Fibroblast of villous mesenchyme (primary cell): Measurements from ENCODE around the gene GIPC2. TPM values are rescaled to one million over a fixed set of nuclear protein-coding genes. Genes with fewer than 3 reads are reported as not detected.

Source experiments
- DNase-seq: peaks from one replicate; pipeline ENCODE4 v3.0.0-alpha.2; 2010; ENCODE audit warnings: low read depth
- H3K4me3 ChIP-seq: 2 replicates; pipeline ENCODE4 v1.5.1; 2011; ENCODE audit warnings: low read depth, mild to moderate bottlenecking, low read length
- total RNA-seq: library from RNA; depleted of rRNA; stranded (reverse); fragments of >200 nt; gene quantifications from 2 replicates; pipeline ENCODE4 v1.2.3, GENCODE V29; 2012
- TF ChIP-seq, protein P1 (sequence below): IDR thresholded peaks from 2 replicates; pipeline ENCODE4 v1.5.1; 2012; ENCODE audit warnings: low read depth, mild to moderate bottlenecking, low read length; ENCODE audit not compliant: insufficient read depth

GIPC2 gene
- total RNA-seq, 1 donor = 0.43 TPM

- no peak overlapping the region for H3K4me3 ChIP-seq
- TF ChIP-seq, protein P1, sequence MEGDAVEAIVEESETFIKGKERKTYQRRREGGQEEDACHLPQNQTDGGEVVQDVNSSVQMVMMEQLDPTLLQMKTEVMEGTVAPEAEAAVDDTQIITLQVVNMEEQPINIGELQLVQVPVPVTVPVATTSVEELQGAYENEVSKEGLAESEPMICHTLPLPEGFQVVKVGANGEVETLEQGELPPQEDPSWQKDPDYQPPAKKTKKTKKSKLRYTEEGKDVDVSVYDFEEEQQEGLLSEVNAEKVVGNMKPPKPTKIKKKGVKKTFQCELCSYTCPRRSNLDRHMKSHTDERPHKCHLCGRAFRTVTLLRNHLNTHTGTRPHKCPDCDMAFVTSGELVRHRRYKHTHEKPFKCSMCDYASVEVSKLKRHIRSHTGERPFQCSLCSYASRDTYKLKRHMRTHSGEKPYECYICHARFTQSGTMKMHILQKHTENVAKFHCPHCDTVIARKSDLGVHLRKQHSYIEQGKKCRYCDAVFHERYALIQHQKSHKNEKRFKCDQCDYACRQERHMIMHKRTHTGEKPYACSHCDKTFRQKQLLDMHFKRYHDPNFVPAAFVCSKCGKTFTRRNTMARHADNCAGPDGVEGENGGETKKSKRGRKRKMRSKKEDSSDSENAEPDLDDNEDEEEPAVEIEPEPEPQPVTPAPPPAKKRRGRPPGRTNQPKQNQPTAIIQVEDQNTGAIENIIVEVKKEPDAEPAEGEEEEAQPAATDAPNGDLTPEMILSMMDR = no peak
- DNase-seq = no peak
These were observed 75.9 kb downstream of the GIPC2 start for GRCh38 chr1:78121710-78122109.

DNA sequence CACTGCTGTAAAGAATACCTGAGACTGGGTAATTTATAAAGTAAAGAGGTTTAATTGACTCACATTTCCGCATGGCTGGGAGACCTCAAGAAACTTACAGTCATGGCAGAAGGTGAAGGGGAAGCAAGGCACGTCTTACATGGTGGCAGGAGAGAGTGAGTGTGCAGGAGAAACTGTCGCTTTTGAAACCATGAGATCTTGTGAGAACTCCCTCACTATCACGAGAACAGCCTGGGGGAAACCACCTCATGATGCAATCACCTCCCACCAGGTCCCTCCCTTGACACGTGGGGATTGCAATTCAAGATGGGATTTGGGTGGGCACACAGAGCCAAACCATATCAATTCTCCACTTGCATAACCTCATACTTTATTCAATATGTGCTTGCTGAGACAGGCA is 76.6 kb downstream of the GIPC2 start:
- TF ChIP-seq, protein P1 = no peak
- DNase-seq = no peak
- no peak overlapping the region for H3K4me3 ChIP-seq

DNA sequence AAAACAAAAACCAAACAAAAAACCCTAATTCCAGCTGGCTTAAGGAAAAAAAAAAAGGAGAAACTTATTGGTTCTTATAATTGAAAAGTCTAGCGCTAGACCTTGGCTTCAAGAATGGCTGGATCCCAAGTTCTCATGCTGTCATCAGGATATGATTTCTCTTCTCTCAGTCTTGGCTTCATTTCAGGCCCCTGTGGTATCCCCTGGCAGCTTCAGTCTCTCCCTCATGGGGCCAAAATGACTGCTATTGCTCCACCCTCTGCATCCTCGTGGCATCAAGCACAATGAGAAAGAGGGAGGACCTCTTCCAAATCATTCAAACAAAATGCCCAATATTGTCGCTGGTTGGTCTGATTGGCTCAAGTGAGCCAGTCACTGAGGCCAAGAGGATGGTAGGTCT is 80.7 kb downstream of the GIPC2 start:
- H3K4me3 ChIP-seq = no peak overlapping the region
- TF ChIP-seq, protein P1 = no peak
- DNase-seq = no peak

GRCh38 chr1:78132174-78132947 is 86.6 kb downstream of the GIPC2 start:
- H3K4me3 ChIP-seq = no peak overlapping the region
- TF ChIP-seq, protein P1 = no peak
- no peak for DNase-seq

DNA sequence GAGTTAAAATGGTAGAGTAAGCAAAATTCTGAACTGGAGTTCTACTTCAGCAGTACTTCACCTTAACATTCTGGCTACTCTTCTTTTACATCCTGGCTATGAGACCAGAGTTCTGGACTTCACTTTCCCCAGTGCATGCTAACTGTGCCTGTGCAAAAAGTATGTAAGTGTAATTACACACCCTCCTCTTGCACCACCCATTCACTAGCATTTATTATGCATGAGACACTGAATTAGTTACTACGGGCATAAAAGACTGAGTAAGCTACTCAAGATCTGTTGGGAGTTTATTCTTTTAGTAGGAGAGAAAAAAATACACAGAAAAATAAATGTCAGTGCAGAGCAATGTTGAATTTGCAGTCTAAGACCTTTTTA is 87.2 kb downstream of the GIPC2 start:
- TF ChIP-seq, protein P1 = no peak
- DNase-seq = no peak
- H3K4me3 ChIP-seq = no peak overlapping the region

- no peak overlapping the region for H3K4me3 ChIP-seq
- TF ChIP-seq, protein P1 = no peak
- no peak for DNase-seq
These were observed 90.9 kb downstream of the GIPC2 start for GRCh38 chr1:78136680-78137079.
